WI38 (cell line): ENCODE results near the gene GTF3C1.
"Not testable (repeated sequence)": the region's sequence is repeated elsewhere in the genome, so short reads cannot be mapped to it uniquely, and the experiment has no call there.

ENCODE experiments used
- H3K4me3 ChIP-seq: 2 replicates; pipeline ENCODE4 v1.5.1; 2011; ENCODE audit warnings: low read depth, mild to moderate bottlenecking, control low read depth, low read length
- TF ChIP-seq, protein P1 (sequence below): IDR thresholded peaks from 2 replicates; pipeline ENCODE4 v1.5.1; 2012; ENCODE audit warnings: low read depth, mild to moderate bottlenecking, control low read depth, low read length

GTF3C1 gene

GRCh38 chr16:27434141-27435051 is 115.3 kb downstream of the GTF3C1 start:
- TF ChIP-seq, protein P1, sequence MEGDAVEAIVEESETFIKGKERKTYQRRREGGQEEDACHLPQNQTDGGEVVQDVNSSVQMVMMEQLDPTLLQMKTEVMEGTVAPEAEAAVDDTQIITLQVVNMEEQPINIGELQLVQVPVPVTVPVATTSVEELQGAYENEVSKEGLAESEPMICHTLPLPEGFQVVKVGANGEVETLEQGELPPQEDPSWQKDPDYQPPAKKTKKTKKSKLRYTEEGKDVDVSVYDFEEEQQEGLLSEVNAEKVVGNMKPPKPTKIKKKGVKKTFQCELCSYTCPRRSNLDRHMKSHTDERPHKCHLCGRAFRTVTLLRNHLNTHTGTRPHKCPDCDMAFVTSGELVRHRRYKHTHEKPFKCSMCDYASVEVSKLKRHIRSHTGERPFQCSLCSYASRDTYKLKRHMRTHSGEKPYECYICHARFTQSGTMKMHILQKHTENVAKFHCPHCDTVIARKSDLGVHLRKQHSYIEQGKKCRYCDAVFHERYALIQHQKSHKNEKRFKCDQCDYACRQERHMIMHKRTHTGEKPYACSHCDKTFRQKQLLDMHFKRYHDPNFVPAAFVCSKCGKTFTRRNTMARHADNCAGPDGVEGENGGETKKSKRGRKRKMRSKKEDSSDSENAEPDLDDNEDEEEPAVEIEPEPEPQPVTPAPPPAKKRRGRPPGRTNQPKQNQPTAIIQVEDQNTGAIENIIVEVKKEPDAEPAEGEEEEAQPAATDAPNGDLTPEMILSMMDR = no peak
- H3K4me3 ChIP-seq = no peak overlapping the region

DNA sequence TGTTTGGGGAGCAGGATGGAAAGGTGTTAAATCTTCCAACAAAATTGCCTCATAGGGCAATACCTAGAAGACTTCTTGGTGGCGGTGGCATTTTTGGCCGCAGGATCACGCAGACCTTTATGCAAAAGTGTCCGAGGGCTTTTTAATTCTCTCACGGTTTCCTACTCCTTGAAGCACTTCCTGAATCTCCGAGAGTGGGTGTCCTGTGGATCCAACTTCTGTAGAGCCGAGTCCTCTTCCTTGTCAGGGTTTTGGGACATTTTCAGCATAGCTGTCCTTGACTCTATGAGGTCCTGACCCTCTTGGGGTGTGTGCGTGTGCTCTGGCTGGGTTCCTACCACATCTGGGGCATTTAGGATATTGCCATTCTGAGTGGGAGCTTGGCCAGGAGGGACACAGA is 116.1 kb downstream of the GTF3C1 start:
- TF ChIP-seq, protein P1 = no peak
- no peak overlapping the region for H3K4me3 ChIP-seq

DNA sequence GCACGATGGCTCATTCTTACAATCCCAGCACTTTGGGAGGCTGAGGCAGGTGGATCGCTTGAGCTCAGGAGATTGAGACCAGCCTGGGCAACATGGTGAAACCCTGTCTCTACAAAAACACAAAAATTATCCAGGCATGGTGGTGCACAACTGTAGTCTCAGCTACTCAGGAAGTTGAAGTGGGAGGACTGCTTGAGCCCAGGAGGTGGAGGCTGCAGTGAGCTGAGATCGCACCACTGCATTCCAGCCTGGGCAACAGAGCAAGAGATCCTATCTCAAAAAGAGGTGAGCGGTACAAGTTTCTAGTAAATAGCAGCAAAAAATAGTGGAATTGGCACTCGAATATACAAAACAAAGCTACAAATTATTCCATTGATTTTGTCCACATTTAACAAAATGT is 116.5 kb downstream of the GTF3C1 start:
- H3K4me3 ChIP-seq = not testable (repeated sequence)

GRCh38 chr16:27432558-27432957 is 117.2 kb downstream of the GTF3C1 start:
- H3K4me3 ChIP-seq = no peak overlapping the region
- TF ChIP-seq, protein P1 = no peak

GRCh38 chr16:27431773-27432532 is 117.8 kb downstream of the GTF3C1 start:
- TF ChIP-seq, protein P1 = no peak
- no peak overlapping the region for H3K4me3 ChIP-seq

DNA sequence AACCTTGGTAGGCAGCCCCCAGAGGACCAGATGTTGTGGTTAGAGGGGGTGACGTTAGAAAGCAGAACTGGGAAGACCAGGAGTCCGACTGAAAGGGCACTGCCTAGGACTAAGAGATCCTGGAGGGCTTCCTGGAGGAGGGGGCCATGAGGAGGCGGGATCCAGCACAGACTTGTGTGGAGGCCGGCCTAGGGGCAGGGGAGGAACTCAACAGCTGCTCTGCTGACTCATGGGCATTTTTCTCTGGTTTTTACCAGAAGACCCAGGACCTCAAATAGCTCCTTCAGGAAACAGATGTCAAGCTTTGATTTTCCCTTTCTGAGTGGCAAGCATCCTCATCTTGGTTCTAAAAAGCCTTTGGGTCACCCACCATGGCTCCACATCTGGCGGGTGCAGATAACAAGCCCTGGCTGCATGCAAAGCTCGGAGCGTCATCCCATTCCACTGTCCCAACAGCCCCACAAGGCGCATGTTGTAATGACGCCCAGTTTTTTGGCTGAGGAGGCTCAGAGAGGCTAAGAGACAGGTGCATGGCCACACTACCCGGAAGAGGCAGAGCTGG is 118.7 kb downstream of the GTF3C1 start:
- H3K4me3 ChIP-seq = no peak overlapping the region
- TF ChIP-seq, protein P1 = no peak

DNA sequence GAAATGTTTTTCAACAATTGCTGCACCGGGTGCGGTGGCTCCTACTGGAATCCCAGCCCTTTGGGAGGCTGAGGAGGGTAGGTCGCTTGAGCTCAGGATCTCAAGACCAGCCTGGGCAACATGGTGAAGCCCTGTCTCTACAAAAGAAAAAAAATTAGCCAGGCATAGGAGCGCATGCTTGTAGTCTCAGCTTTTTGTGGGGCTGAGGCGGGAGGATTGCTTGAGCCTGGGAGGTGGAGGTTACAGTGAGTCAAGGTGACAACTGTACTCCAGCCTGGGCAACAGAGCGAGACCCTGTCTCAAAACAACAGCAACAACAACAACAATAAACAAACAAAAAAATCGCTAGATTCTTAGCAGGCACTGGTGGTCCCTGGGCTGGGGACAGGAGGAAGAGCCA is 119.2 kb downstream of the GTF3C1 start:
- TF ChIP-seq, protein P1 = no peak
- H3K4me3 ChIP-seq = no peak overlapping the region
